Stimulated activated CD8-positive, alpha-beta memory T cell treated with anti-CD3 and anti-CD28 coated beads, Interleukin-15, amount 100 ng/mL, for 1 hour (primary cell): ENCODE measurements around the gene CC2D2B.
"Not testable (repeated sequence)": the region's sequence is repeated elsewhere in the genome, so short reads cannot be mapped to it uniquely, and the experiment has no call there.

ENCODE experiments used
- DNase-seq: peaks from one replicate; pipeline ENCODE4 v3.0.0-alpha.2; 2020; ENCODE audit warnings: low read depth

CC2D2B gene

GRCh38 chr10:95905897-95906580 is 1.7 kb upstream of the CC2D2B start:
- not testable (repeated sequence) for DNase-seq

GRCh38 chr10:95906677-95907455 is 909 bp upstream of the CC2D2B start:
- peak; percentile 6 for DNase-seq

GRCh38 chr10:95908450-95908849 is 675 bp downstream of the CC2D2B start:
- DNase-seq: no peak

- no peak for DNase-seq
These were observed 1.8 kb downstream of the CC2D2B start for GRCh38 chr10:95909561-95909960.

- DNase-seq: not testable (repeated sequence)
These were observed 8.3 kb downstream of the CC2D2B start for GRCh38 chr10:95916039-95916438.

DNA sequence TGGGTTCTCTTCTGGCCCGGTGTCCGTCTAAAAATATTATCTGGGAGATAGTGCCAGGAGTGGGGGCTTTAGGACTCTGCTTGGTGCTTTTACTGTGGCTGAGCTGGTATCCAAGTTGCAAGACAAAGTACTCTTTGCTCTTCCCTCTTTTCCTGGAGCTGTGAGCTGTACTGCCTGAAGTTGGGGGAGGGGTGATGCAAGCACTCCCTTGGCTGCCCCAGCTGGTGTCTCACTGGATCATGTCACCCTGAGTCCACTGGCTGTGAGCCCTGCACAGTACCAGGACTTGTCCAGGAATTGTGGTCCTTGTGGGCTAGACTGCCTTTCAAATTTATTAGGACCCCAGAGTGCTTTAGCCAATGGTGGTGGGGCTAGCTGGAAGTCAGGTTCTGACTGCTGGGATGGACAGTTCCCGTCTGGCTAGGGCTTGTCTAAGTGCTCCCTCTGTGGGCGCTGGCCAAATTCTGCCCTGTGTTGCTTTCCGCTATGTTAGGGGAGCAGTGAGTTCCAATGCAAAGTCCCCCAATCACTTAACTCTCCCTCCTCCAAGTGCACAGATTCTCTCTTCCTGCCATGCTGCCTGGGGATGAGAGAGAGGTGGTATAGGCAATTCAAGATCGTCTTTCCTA is 13.1 kb downstream of the CC2D2B start:
- DNase-seq: no peak

GRCh38 chr10:95925033-95925432 is 17.3 kb downstream of the CC2D2B start:
- no peak for DNase-seq

DNA sequence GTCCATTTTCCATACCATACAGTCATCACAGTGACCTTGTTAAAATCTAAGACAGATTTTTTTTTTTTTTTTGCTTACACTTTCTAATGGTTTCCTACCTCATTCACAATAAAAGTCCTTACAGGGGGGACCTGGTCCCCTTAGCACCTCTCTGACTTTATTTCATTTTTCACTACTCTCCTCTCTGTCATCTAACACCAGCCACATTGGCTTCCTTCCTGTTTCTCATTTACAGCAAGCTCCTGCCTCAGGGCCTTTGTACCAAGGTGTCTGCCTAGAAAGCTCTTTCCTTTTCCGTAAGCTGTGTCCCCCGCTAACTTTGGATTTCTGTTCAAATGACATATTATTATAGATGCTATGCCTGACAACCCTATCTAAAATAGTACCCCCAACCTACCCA is 27.7 kb downstream of the CC2D2B start:
- no peak for DNase-seq

- no peak for DNase-seq
These were observed 33.3 kb downstream of the CC2D2B start for GRCh38 chr10:95941115-95941514.

- DNase-seq: no peak
These were observed 55.6 kb downstream of the CC2D2B start for GRCh38 chr10:95963202-95963990.

- no peak for DNase-seq
These were observed 56.2 kb downstream of the CC2D2B start for GRCh38 chr10:95963991-95964389.

GRCh38 chr10:95964756-95965155 is 57.0 kb downstream of the CC2D2B start:
- DNase-seq: no peak

GRCh38 chr10:95976362-95977229 is 68.8 kb downstream of the CC2D2B start:
- no peak for DNase-seq

- DNase-seq: no peak
These were observed 74.4 kb downstream of the CC2D2B start for GRCh38 chr10:95982200-95982599.

DNA sequence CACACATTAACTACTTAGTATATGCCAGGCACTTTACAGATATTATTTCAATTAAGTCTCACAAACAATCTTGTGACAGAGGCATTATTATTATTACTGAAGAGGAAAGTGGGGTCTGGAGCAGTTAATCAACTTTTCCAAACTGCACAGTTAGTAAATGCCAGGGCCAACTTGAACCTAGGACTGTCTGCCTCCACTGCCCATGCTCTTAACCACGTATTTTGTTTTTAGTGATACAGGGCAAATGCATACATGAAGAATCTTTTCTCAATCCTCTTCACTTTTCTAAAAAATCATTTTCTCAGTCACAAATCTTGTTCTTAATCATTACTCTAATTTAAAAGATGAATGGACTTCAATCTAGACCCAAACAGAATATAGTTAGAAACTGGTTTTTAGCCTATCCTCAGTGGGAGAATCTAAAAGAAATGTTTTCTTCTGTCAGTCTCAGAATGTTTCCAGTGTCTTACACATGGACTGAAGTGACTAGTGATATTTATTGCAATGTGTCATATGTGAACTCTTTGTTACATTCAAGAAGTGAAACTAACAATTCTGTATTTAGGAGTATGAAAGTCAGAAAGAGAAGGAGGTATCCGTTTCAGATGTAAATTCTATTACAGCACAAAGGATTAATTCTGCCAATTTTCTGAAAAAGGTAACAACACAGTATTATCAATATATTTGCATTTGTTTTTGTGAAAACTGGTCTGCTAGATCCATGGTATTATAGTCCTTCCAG is 80.1 kb downstream of the CC2D2B start:
- no peak for DNase-seq

DNA sequence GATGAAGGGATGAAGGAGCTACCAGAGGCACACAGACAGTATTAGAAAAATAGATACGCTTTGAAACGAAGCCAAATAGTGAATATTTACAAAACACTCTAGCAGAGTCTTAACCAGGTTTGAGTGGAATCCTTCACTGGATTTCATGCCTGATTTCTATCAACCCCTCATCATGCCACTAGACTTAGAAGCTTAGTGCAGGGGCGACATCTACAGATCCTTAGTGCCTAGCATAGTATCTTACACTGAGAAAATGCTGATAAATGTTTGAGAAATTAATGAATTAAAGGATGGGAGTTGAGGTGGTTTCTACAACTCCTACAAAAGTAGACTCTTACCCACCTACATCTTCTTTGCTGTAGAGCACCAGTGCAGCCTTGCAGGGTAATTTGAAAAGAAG is 80.9 kb downstream of the CC2D2B start:
- no peak for DNase-seq

GRCh38 chr10:95994376-95994775 is 86.6 kb downstream of the CC2D2B start:
- DNase-seq: not testable (repeated sequence)

GRCh38 chr10:95998255-95998784 is 90.5 kb downstream of the CC2D2B start:
- no peak for DNase-seq

GRCh38 chr10:96013956-96014355 is 106.2 kb downstream of the CC2D2B start:
- DNase-seq: no peak

- DNase-seq: no peak
These were observed 106.8 kb downstream of the CC2D2B start for GRCh38 chr10:96014473-96015102.
